Measurements from ENCODE around the gene SUV39H1. TPM values are rescaled to one million over a fixed set of nuclear protein-coding genes. Genes with fewer than 3 reads are reported as not detected.

SUV39H1 gene
- polyA plus RNA-seq, 1 of the 3 experiments (the other 2 are of a cell fraction) = 8.5 TPM

DNA sequence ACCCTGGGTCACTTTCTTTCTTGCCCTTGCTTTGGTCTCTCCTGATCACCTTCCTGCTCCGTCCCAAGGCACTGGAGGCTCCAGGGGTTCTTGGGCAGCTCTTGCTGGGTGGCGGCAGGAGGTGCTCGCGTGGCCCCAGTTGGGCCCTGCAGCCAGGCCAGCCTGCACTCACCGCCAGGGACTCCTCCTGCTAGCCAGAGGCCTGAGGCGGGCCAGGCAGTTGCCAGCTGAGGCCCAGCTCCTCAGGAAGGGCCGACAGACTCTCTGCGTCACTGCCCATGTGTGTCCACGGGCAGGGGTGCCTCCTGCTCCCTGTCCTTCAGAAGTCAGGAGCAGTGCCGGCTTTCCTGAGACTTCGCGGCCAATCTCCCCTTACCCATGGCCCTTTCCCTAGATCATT, 9.3 kb downstream of the SUV39H1 start (continued):
- TF ChIP-seq ZBTB33 (IDR thresholded peaks at IDR 0.05; ENCODE audit: borderline replicate concordance, low read depth) (no peak), EZH2phosphoT487 (IDR thresholded peaks at IDR 0.05; ENCODE audit: borderline replicate concordance, low read depth) (no peak), EP300 (IDR thresholded peaks at IDR 0.05; ENCODE audit: borderline replicate concordance in 1 of 2, low read depth in 1 of 2, low read length in 1 of 2) (no peak), CHD2 (IDR thresholded peaks at IDR 0.05; ENCODE audit: low read length, partially characterized antibody) (no peak), RCOR1 (IDR thresholded peaks at IDR 0.05; ENCODE audit: low read length) (no peak), NRF1 (IDR thresholded peaks at IDR 0.05; ENCODE audit: low read depth, low read length) (no peak), IRF3 (IDR thresholded peaks at IDR 0.05; ENCODE audit: low read depth, low read length) (no peak), MEF2A (IDR thresholded peaks at IDR 0.05; ENCODE audit: borderline replicate concordance, low read depth) (no peak)

DNA sequence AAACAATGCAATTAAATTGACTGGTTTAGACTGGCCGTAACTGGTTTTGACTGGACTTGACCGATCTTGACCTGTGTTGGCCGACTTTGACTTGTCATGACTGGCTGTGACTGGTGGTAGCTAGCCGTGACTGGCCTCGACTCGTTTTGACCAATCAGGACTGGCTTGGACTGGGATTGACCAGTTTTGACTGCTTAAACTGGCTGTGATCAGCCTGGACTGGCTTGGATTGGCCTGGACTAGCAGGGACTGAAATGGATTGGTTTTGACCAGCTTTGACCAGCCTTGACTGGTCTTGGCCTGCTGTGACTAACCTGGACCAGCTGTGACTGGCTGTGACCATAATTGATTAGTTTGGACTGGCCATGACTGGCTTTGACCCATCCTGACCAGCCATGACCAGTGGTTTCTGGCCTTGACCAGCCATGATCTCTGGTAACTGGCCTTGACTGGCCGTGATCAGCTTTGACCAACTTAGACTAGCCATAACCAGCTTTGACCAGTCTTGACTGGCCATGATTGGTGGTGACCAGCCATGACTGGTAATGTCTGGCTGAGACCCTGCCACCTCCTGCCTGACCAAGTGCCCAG, 13.1 kb downstream of the SUV39H1 start:
- no peak overlapping the region for H3K9ac ChIP-seq

GRCh38 chrX:48711162-48711928, 14.8 kb downstream of the SUV39H1 start:
- no peaks in the 10 kb centered on the region for H4K20me1 ChIP-seq (ENCODE audit: insufficient read depth)
- H2AFZ ChIP-seq (ENCODE audit: low read depth) = no peak overlapping the region
- H3K9ac ChIP-seq = no peak overlapping the region
- DNase-seq = no peak
- H3K36me3 ChIP-seq (replicated peaks in 1 of 2; ENCODE audit: control insufficient read depth in 1 of 2, insufficient read depth in 2 of 2, low read length in 1 of 2) = no peaks in the 10 kb centered on the region
- H3K9me3 ChIP-seq = no peaks in the 10 kb centered on the region
- H3K79me2 ChIP-seq (ENCODE audit: insufficient read depth) = no peaks in the 10 kb centered on the region
- no peaks in the 10 kb centered on the region for H3F3A ChIP-seq (replicated peaks; ENCODE audit: insufficient read depth)
- no peaks in the 10 kb centered on the region for H3K9me2 ChIP-seq
- ChIA-PET CTCF (no interaction called here), POLR2A (no interaction called here)
- no peaks in the 10 kb centered on the region; the same call in 1 of the 2 replicates for H3K27me3 ChIP-seq (ENCODE audit: insufficient read depth)
- H3K4me2 ChIP-seq = no peak overlapping the region
- H3K4me1 ChIP-seq (ENCODE audit: control insufficient read depth in 1 of 2, insufficient read depth in 2 of 2, low read depth in 1 of 2, low read length in 1 of 2) = peaks cover 0 to 4% of the 10 kb centered on the region in 2 experiments; a peak in 1 of 4 replicates
- TF ChIP-seq RXRA (IDR thresholded peaks at IDR 0.05; ENCODE audit: borderline replicate concordance, low read depth) (no peak), ELF1 (IDR thresholded peaks at IDR 0.05) (no peak), IRF3 (IDR thresholded peaks at IDR 0.05; ENCODE audit: low read depth, low read length) (no peak), RCOR1 (IDR thresholded peaks at IDR 0.05; ENCODE audit: low read length) (no peak), SIN3A (IDR thresholded peaks at IDR 0.05; ENCODE audit: borderline replicate concordance, low read depth, low read length) (no peak), TEAD4 (IDR thresholded peaks at IDR 0.05; ENCODE audit: borderline replicate concordance, insufficient read depth) (no peak)
- TF ChIP-seq, protein P1, sequence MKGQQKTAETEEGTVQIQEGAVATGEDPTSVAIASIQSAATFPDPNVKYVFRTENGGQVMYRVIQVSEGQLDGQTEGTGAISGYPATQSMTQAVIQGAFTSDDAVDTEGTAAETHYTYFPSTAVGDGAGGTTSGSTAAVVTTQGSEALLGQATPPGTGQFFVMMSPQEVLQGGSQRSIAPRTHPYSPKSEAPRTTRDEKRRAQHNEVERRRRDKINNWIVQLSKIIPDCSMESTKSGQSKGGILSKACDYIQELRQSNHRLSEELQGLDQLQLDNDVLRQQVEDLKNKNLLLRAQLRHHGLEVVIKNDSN (IDR thresholded peaks at IDR 0.05; ENCODE audit: borderline replicate concordance, low read depth) = no peak
- H3K27ac ChIP-seq (ENCODE audit: low read depth in 2 of 2, low read length in 1 of 2) = no peak overlapping the region
- 56% methylated on average over 8 of the region's 9 CpGs for WGBS (ENCODE audit: low lambda C conversion rate)
- H3K4me3 ChIP-seq (ENCODE audit: low read depth in 2 of 2, low read length in 1 of 2) = no peak overlapping the region

More for the DNA sequence above, 13.1 kb downstream of the SUV39H1 start:
- POLR2A ChIA-PET = no interaction called here
- TF ChIP-seq GATA2 (CRISPR knock-in tag; IDR thresholded peaks at IDR 0.05) (no peak), EZH2phosphoT487 (IDR thresholded peaks at IDR 0.05; ENCODE audit: borderline replicate concordance, low read depth) (no peak)
- Histone ChIP-seq H4K20me1 (ENCODE audit: insufficient read depth) (no peaks in the 10 kb centered on the region), H3K4me1 (ENCODE audit: control insufficient read depth in 1 of 2, insufficient read depth in 2 of 2, low read depth in 1 of 2, low read length in 1 of 2) (no peaks in the 10 kb centered on the region), H3K27me3 (ENCODE audit: insufficient read depth) (no peaks in the 10 kb centered on the region; the same call in 1 of the 2 replicates), H3K4me3 (ENCODE audit: low read depth in 2 of 2, low read length in 1 of 2) (no peak overlapping the region), H3K4me2 (no peak overlapping the region), H3K36me3 (replicated peaks in 1 of 2; ENCODE audit: control insufficient read depth in 1 of 2, insufficient read depth in 2 of 2, low read length in 1 of 2) (no peaks in the 10 kb centered on the region), H3K27ac (ENCODE audit: low read depth in 2 of 2, low read length in 1 of 2) (no peak overlapping the region), H3F3A (replicated peaks; ENCODE audit: insufficient read depth) (no peaks in the 10 kb centered on the region), H3K9me2 (no peaks in the 10 kb centered on the region), H3K79me2 (ENCODE audit: insufficient read depth) (no peaks in the 10 kb centered on the region), H3K9me3 (no peaks in the 10 kb centered on the region), H2AFZ (ENCODE audit: low read depth) (no peak overlapping the region)
- CTCF ChIA-PET = interaction anchor here (1.2 kb wide), 1 partner anchor 9 kb away, joined by 3 read pairs; no protein-coding TSS in a partner anchor
- WGBS (ENCODE audit: low lambda C conversion rate) = 37% methylated on average over 5 of the region's 7 CpGs
- no peak for DNase-seq

Measured in SK-N-SH (cell line).